Gastrocnemius medialis (tissue), 4 donors: Measurements from ENCODE around the gene SLC26A8.

ENCODE experiments used
- CTCF ChIP-seq, 5 experiments: fragments of 450-650 bp in 3 of 5; fragments of 200-600 bp in 2 of 5; sonication (generic) in 2 of 5; IDR thresholded peaks in 4 of 5; conservative IDR thresholded peaks in 1 of 5; 1 replicate in 4 of 5; 2 replicates in 1 of 5; pipeline ENCODE4 v1.5.1; 2016 to 2019; ENCODE audit warnings: antibody characterized with exemption in 5 of 5, mild to moderate bottlenecking in 3 of 5, moderate library complexity in 3 of 5
- POLR2A ChIP-seq, 2 donors: fragments of 450-650 bp; IDR thresholded peaks; one replicate each; pipeline ENCODE4 v1.6.1; 2017; ENCODE audit warnings: antibody characterized with exemption in 2 of 2, mild to moderate bottlenecking in 2 of 2, moderate library complexity in 2 of 2

- no peak for TF ChIP-seq CTCF (IDR thresholded peaks at IDR 0.05 in 4 of 5, conservative IDR thresholded peaks at IDR 0.05 in 1 of 5)
- no peak for TF ChIP-seq POLR2A (IDR thresholded peaks at IDR 0.05)
Measured at GRCh38 chr6:36015666-36016065, 8.8 kb downstream of the SLC26A8 start.
